Measurements from ENCODE around the gene KSR1.

Gene KSR1

DNA sequence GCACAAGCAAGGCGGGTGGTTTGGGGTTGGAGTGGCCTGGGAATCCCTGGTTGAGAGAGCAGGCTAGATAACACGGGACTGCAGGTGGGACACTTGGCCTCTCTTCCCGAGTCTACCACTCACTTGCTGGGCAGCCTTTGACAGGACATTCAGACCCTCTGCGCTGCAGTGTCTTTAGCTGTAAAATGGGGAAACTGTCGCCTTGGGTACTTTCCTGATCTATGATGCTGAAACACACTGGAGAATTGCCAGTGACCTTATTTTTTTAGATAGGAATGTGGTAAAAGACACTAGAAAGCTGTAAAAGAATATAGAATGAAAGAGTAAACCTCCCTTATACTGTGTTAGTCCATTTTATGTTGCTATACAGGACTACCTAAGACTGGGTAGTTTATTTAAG is 30.5 kb downstream of the KSR1 start:
- no peak for DNase-seq (ENCODE audit: extremely low read depth, low read depth)
- TF ChIP-seq, protein P1, sequence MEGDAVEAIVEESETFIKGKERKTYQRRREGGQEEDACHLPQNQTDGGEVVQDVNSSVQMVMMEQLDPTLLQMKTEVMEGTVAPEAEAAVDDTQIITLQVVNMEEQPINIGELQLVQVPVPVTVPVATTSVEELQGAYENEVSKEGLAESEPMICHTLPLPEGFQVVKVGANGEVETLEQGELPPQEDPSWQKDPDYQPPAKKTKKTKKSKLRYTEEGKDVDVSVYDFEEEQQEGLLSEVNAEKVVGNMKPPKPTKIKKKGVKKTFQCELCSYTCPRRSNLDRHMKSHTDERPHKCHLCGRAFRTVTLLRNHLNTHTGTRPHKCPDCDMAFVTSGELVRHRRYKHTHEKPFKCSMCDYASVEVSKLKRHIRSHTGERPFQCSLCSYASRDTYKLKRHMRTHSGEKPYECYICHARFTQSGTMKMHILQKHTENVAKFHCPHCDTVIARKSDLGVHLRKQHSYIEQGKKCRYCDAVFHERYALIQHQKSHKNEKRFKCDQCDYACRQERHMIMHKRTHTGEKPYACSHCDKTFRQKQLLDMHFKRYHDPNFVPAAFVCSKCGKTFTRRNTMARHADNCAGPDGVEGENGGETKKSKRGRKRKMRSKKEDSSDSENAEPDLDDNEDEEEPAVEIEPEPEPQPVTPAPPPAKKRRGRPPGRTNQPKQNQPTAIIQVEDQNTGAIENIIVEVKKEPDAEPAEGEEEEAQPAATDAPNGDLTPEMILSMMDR (IDR thresholded peaks at IDR 0.05; ENCODE audit: low read depth, low read length, missing control alignments), result no peak
- H3K4me3 ChIP-seq (replicated peaks; ENCODE audit: low read depth, low read length), result no peak overlapping the region

DNA sequence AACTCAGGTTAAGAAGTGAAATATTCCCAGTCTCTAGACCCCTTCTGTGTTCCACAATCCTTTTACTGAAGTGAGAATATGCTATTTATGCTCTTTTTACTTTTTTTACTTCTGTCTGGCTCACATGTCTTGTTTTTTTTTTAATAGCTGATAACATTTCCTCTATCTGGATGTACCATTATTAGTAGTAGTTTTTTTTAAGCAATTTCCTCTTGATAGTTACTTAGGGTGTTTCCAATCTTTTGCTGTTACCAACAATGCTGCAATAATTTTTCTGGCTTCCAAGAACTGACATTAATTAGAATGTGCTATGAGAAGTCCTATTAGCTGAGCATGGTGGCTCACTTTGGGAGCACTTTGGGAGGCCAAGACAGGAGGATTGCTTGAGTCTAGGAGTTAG is 32.0 kb downstream of the KSR1 start:
- TF ChIP-seq, protein P1 (IDR thresholded peaks at IDR 0.05; ENCODE audit: low read depth, low read length, missing control alignments), result no peak
- H3K4me3 ChIP-seq (replicated peaks; ENCODE audit: low read depth, low read length), result no peak overlapping the region
- DNase-seq (ENCODE audit: extremely low read depth, low read depth), result no peak

DNA sequence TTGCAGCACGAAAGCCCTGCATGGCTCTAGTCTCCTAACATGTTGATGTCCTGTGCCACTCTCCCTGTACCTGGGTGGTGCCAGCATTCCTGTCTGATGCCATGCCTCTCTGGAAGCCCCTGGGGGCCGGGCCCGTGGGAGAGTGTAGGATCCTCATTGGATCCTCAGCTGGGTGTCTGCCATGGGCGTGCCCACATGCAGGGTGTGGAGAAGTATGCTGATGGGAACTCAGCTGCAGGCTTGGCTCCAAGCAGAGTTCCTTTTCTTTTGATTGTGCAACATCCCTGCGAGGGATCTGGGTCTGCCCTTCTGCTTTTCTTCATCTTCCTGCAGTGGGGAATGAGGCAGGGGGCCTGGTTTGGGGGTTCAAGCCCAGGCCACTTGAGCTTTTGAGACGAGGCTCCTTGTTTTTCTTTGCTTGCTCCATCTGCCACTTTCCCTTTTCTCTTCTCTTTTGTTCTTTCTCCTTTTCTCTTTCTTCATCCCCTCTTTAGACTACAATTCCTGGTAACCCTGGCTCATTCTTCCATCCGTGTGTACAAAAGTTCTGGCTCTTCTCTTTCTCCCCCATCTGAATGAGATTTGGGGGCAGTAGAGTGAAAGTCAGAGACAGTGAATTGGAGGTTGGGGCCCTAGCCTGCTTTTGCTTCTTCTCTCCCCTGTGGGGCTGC is 32.9 kb downstream of the KSR1 start:
- H3K4me3 ChIP-seq (replicated peaks; ENCODE audit: low read depth, low read length), result no peak overlapping the region
- no peak for DNase-seq (ENCODE audit: extremely low read depth, low read depth)
- TF ChIP-seq, protein P1 (IDR thresholded peaks at IDR 0.05; ENCODE audit: low read depth, low read length, missing control alignments), result no peak

DNA sequence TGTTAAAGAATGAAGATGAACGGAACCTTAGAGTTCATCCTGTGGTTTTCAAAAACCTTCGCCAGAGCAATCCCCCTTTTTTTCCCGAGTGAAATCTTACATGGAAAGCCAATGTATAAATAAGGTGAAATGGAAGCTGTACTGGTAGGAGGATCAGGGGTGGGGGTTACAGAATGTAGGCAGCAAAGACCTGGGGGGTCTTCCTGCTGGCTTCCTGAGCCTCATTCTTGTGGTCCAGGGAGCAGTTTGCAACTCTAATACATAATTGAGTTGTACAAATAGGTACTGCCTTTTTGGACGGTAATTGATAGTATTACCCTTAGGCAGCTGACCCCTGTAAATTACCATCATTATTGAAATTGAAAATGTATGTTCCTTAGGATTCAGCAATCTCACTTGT is 34.1 kb downstream of the KSR1 start:
- H3K4me3 ChIP-seq (replicated peaks; ENCODE audit: low read depth, low read length), result no peak overlapping the region
- TF ChIP-seq, protein P1 (IDR thresholded peaks at IDR 0.05; ENCODE audit: low read depth, low read length, missing control alignments), result no peak
- no peak for DNase-seq (ENCODE audit: extremely low read depth, low read depth)

DNA sequence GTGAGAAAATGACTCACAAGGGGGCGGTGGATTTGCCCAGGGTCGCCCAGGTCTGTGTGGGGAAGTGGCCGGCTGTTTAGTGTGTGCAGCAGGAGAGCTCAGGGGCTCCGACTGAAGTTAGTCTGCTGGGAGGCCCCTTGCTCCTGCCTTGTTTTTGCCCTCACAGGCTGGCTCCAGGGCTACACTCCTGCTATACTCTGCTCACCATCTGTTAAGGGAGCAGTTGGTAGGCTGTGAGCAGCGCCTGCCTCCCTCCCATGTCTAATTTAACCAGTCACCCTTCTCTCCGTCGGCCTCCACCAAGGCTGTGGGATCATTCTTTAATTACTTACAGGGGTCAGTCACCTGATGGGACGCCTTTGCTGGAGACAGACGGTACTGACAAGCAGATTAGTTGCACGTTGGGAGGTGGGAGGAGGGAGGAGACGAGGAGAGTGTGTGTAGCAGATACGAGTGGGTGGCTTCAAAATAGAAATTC is 35.5 kb downstream of the KSR1 start:
- H3K4me3 ChIP-seq (replicated peaks; ENCODE audit: low read depth, low read length), result no peak overlapping the region
- TF ChIP-seq, protein P1 (IDR thresholded peaks at IDR 0.05; ENCODE audit: low read depth, low read length, missing control alignments), result no peak
- no peak for DNase-seq (ENCODE audit: extremely low read depth, low read depth)

DNA sequence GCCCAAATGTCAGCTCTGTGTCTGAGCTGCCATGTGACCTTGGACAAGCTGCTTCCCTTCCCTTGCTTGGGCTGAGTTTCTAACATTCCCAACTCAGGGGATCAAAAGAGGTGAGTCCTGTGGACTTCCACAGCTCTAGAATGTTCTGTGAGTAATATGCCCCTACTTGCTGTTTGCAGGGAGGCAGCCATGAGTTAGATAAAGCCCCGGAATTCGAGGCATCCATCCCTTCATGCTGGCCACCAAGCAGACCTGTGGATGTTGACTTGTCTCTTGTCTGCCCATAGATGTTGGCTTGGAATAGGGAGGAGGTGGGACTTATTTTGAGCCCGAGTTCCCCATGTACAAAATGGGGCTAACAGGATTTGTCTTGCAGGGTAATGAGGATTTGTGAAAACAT is 36.2 kb downstream of the KSR1 start:
- DNase-seq (ENCODE audit: extremely low read depth, low read depth), result no peak
- no peak overlapping the region for H3K4me3 ChIP-seq (replicated peaks; ENCODE audit: low read depth, low read length)
- TF ChIP-seq, protein P1 (IDR thresholded peaks at IDR 0.05; ENCODE audit: low read depth, low read length, missing control alignments), result no peak

DNA sequence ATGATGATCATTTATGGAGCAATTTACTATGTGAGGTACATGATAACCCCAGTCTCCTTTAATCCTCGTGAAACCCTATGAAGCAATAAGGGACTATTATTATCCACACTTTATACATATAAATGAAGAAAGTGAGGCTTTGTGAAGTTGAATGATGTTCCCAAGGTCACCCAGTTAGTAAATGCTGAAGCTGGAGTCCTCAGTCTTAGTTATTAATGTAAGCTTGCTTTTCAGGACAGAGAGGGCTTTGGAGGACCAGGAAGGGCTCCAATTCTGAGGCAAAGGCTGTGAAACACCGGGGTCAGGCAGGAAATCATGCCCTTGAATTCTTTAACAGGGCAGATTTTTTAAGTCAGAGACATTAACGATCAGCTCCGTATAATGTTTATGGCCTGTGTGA is 36.8 kb downstream of the KSR1 start:
- H3K4me3 ChIP-seq (replicated peaks; ENCODE audit: low read depth, low read length), result no peak overlapping the region
- DNase-seq (ENCODE audit: extremely low read depth, low read depth), result no peak
- TF ChIP-seq, protein P1 (IDR thresholded peaks at IDR 0.05; ENCODE audit: low read depth, low read length, missing control alignments), result no peak
